BE2C (cell line): ENCODE measurements around the gene TLE2.

Experiments
- DNase-seq: peaks from one replicate; pipeline ENCODE4 v3.0.0-alpha.2; 2020
- H3K27me3 ChIP-seq: fragments of 250-450 bp; sonication (Bioruptor Pico); 2 replicates; pipeline ENCODE4 v1.5.1; 2020; ENCODE audit warnings: mild to moderate bottlenecking
- H3K36me3 ChIP-seq: fragments of 250-450 bp; sonication (Bioruptor Pico); 2 replicates; pipeline ENCODE4 v1.5.1; 2020; ENCODE audit warnings: mild to moderate bottlenecking
- H3K4me1 ChIP-seq: fragments of 250-450 bp; sonication (Bioruptor Pico); 2 replicates; pipeline ENCODE4 v1.5.1; 2020
- H3K4me3 ChIP-seq: 2 replicates; pipeline ENCODE4 v1.5.1; 2011; ENCODE audit warnings: low read depth, low read length
- H3K9me3 ChIP-seq: fragments of 250-450 bp; sonication (Bioruptor Pico); 2 replicates; pipeline ENCODE4 v1.5.1; 2020
- TF ChIP-seq, protein P1 (sequence below): IDR thresholded peaks from 2 replicates; pipeline ENCODE4 v1.5.1; 2012; ENCODE audit warnings: mild to moderate bottlenecking, low read depth, low read length

Gene TLE2

DNA sequence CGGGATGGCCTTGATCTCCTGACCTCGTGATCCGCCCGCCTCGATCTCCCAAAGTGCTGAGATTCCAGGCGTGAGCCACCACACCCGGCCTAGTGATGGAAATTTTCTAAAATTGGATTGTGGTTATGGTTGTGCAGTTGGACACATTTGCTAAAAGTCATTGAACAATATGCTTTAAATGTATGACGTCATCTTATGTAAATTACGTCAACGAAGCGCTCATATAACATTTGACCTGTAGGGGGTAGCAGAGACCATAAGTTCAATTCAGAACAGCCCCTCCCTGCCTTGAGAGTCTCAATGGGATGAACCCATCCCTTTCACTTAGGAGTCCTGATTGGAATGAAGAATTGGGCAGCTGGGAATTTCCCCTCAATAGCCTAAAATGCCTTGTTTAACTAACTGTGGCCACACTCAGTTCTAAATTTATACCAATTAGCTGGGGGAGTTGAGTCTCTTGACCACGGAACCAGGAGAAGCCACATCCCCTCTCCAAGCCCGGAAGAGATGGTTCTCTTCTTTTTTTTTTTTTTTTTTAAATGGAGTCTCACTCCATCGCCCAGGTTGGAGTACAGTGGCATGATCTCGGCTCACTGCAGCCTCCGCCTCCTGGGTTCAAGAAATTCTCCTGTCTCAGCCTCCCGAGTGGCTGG, 66.9 kb downstream of the TLE2 start:
- peak; percentile 74 for DNase-seq
- Histone ChIP-seq H3K4me1 (no peaks in the 10 kb centered on the region), H3K4me3 (no peak overlapping the region), H3K9me3 (no peaks in the 10 kb centered on the region), H3K27me3 (no peaks in the 10 kb centered on the region), H3K36me3 (no peaks in the 10 kb centered on the region)
- TF ChIP-seq, protein P1, sequence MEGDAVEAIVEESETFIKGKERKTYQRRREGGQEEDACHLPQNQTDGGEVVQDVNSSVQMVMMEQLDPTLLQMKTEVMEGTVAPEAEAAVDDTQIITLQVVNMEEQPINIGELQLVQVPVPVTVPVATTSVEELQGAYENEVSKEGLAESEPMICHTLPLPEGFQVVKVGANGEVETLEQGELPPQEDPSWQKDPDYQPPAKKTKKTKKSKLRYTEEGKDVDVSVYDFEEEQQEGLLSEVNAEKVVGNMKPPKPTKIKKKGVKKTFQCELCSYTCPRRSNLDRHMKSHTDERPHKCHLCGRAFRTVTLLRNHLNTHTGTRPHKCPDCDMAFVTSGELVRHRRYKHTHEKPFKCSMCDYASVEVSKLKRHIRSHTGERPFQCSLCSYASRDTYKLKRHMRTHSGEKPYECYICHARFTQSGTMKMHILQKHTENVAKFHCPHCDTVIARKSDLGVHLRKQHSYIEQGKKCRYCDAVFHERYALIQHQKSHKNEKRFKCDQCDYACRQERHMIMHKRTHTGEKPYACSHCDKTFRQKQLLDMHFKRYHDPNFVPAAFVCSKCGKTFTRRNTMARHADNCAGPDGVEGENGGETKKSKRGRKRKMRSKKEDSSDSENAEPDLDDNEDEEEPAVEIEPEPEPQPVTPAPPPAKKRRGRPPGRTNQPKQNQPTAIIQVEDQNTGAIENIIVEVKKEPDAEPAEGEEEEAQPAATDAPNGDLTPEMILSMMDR: peak; percentile 76

DNA sequence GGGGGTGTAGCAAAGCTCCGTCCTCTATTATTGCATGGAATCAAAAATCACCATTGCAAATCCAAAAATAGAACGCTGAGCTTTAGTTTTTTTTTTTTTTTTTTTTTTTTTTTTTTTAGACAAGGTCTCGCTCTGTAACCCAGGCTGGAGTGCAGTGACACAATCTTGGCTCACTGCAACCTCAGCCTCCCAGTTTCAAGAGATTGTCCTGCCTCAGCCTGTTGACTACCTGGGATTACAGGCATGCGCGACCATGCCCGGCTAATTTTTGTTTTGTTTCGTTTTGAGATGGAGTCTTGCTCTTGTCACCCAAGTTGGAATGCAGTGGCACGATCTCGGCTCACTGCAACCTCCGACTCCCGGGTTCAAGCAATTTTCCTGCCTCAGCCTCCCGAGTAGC, 69.0 kb downstream of the TLE2 start:
- Histone ChIP-seq H3K27me3 (no peaks in the 10 kb centered on the region), H3K9me3 (peaks cover 4% of the 10 kb centered on the region; the same call in 1 of the 2 replicates), H3K4me1 (no peaks in the 10 kb centered on the region), H3K36me3 (no peaks in the 10 kb centered on the region), H3K4me3 (no peak overlapping the region)
- TF ChIP-seq, protein P1: no peak
- no peak for DNase-seq

DNA sequence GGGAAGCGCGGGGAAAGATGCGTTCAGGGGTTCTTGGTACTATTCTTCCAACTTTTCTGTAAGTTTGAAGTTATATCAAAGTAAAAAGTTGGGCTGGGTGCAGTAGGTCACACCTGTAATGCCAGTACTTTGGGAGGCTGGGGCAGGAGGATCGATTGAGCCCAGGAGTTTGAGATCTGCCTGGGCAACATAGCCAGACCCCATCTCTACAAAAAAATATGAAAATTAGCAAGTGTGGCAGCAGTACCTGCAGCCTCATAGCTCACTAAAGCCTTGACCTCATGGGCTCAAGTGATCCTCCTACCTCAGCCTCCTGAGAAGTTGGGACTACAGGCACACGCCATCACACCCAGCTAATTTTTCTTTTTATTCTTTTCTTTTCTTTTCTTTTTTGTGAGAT, 71.9 kb downstream of the TLE2 start:
- Histone ChIP-seq H3K4me3 (no peak overlapping the region), H3K36me3 (no peaks in the 10 kb centered on the region), H3K4me1 (no peaks in the 10 kb centered on the region), H3K9me3 (peaks cover 4% of the 10 kb centered on the region; the same call in 1 of the 2 replicates), H3K27me3 (no peaks in the 10 kb centered on the region)
- TF ChIP-seq, protein P1: no peak
- no peak for DNase-seq

DNA sequence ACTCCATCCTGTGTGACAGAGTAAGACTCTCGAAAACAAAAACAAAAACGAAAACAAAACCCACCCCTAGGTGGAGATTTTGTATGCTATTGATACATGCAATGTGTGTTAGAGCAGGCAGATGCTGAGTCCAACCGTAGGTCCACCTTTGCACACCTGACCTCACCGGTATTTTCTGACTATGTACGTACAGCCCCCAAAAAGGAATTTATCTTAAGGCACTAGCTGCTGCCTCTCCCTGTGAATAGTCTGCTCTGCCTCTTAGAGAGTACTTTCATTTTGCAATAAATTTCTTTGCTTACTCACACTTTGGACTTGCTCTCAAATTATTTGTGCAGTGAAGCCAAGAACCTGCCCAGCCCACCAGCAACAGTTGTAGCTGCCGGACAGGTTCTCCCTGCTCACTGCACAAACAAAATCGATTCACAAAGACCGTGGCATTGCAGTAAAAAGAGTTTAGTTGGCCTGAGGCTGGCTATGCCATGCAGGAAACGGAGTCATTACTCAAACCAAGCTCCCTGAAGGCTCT, 76.1 kb downstream of the TLE2 start:
- Histone ChIP-seq H3K9me3 (peaks cover 4% of the 10 kb centered on the region; the same call in 1 of the 2 replicates), H3K4me1 (no peaks in the 10 kb centered on the region; the same call in none of the 2 replicates), H3K36me3 (no peaks in the 10 kb centered on the region), H3K4me3 (no peak overlapping the region), H3K27me3 (no peaks in the 10 kb centered on the region)
- TF ChIP-seq, protein P1: no peak
- no peak for DNase-seq

DNA sequence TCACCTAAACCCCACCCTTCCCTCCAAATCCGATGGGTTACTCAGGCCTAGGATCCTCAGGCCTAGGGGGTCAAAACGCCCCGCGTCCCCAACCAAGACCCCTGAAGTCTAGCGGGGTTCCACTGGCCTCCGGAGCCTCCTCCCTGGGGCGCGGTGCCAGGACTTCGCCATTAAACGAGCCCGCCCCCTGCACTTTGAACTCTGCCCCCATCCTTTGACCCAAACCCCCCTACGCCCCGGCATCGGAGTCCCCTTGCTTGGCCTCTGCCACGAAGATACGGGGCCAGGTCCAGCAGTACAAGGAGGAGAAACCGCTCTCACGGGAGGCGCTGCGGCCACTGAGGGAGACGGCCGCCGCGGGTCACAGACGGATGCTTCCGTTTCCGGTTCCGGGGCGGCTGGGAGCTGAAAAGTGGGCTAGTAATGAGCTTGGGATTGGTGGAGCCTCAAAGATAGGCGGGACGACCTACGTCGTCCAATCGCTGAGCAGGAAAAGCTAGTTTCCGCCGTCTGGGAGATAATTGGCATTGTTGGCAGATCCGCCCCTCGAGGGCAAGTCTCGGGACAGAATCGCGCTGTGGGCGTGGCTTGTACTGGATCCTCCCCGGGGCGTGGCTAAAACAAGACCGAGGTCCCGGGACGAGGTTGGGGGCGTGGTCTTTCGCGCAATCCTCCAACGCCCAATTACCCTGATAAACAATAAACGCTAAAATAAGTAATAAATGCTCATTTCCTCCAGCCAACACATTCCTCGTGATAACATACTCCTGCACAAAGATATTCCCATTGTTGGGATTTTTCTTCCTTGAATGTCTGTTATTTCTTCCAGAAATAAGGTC, 78.6 kb downstream of the TLE2 start:
- Histone ChIP-seq H3K27me3 (no peaks in the 10 kb centered on the region), H3K4me3 (peak overlapping the region; percentile 85), H3K36me3 (no peaks in the 10 kb centered on the region), H3K4me1 (no peaks in the 10 kb centered on the region; the same call in none of the 2 replicates), H3K9me3 (no peaks in the 10 kb centered on the region)
- TF ChIP-seq, protein P1: no peak
- peak; percentile 100 for DNase-seq
